OCI-LY3 (cell line): ENCODE measurements around the gene GTF3C4.

Source experiments
- H2AFZ ChIP-seq: fragments of 200-600, 300-600 bp; shearing (Covaris generic); 2 replicates; pipeline ENCODE4 v1.6.0; 2014; ENCODE audit warnings: antibody characterized with exemption, low read depth, low read length
- H3K27ac ChIP-seq: fragments of 200-600, 300-600 bp; sonication (generic); 2 replicates; pipeline ENCODE4 v1.5.1; 2014; ENCODE audit warnings: mild to moderate bottlenecking, low read length, moderate library complexity, mixed read lengths
- H3K27me3 ChIP-seq: fragments of 200-600, 300-600 bp; sonication (generic); 2 replicates; pipeline ENCODE4 v1.6.1; 2014; ENCODE audit warnings: low read depth, low read length, mixed read lengths
- H3K36me3 ChIP-seq: fragments of 200-600, 300-600 bp; sonication (generic); replicated peaks from 2 replicates; pipeline ENCODE3; 2014; ENCODE audit warnings: low read depth, low read length, mixed read lengths
- H3K4me1 ChIP-seq: fragments of 300-600, 200-600 bp; sonication (generic); 2 replicates; pipeline ENCODE4 v1.6.1; 2014; ENCODE audit warnings: low read length, mixed read lengths
- H3K4me2 ChIP-seq: fragments of 200-600, 300-600 bp; sonication (generic); 2 replicates; pipeline ENCODE4 v1.6.1; 2014; ENCODE audit warnings: low read length, mixed read lengths
- H3K4me3 ChIP-seq: fragments of 300-600, 200-600 bp; sonication (generic); 2 replicates; pipeline ENCODE4 v1.5.1; 2014; ENCODE audit warnings: antibody characterized with exemption, mild to moderate bottlenecking, low read length, moderate library complexity
- H3K79me2 ChIP-seq: fragments of 300-600, 200-600 bp; shearing (Covaris generic); 2 replicates; pipeline ENCODE4 v1.6.1; 2014; ENCODE audit warnings: mild to moderate bottlenecking, low read length, mixed read lengths
- H3K9ac ChIP-seq: fragments of 300-600, 200-600 bp; shearing (Covaris generic); 2 replicates; pipeline ENCODE4 v1.6.0; 2014; ENCODE audit warnings: mild to moderate bottlenecking, low read length, moderate library complexity
- H3K9me3 ChIP-seq: fragments of 200-600, 300-600 bp; shearing (Covaris generic); 2 replicates; pipeline ENCODE4 v1.6.1; 2014; ENCODE audit warnings: low read length, mixed read lengths; ENCODE audit not compliant: insufficient read depth
- H4K20me1 ChIP-seq: fragments of 200-600, 300-600 bp; sonication (generic); 2 replicates; pipeline ENCODE4 v1.6.1; 2016; ENCODE audit warnings: low read length, mixed read lengths; ENCODE audit not compliant: insufficient read depth
- CTCF ChIP-seq: fragments of 200-600, 300-600 bp; sonication (generic); IDR thresholded peaks from 2 replicates; pipeline ENCODE4 v1.5.1; 2014; ENCODE audit warnings: antibody characterized with exemption, low read length, low read depth
- EZH2phosphoT487 ChIP-seq: fragments of 200-600 bp; shearing (Covaris generic); IDR thresholded peaks from 2 replicates; pipeline ENCODE4 v1.6.1; 2018; ENCODE audit warnings: antibody characterized with exemption, mixed run types, low read depth

The GTF3C4 gene

GRCh38 chr9:132730054-132731033 lies 60.1 kb downstream of the GTF3C4 start:
- Histone ChIP-seq H3K9me3 (no peaks in the 10 kb centered on the region), H3K27ac (no peak overlapping the region), H2AFZ (no peak overlapping the region), H3K27me3 (peaks cover 44% of the 10 kb centered on the region), H3K4me3 (no peak overlapping the region), H3K36me3 (no peaks in the 10 kb centered on the region), H4K20me1 (no peaks in the 10 kb centered on the region), H3K4me1 (no peaks in the 10 kb centered on the region), H3K79me2 (no peaks in the 10 kb centered on the region), H3K4me2 (no peak overlapping the region), H3K9ac (no peak overlapping the region)
- TF ChIP-seq CTCF, result no peak
- no peak for TF ChIP-seq EZH2phosphoT487

GRCh38 chr9:132731230-132731629 lies 61.0 kb downstream of the GTF3C4 start:
- H3K4me3 ChIP-seq, result no peak overlapping the region
- H3K79me2 ChIP-seq, result no peaks in the 10 kb centered on the region
- peaks cover 44% of the 10 kb centered on the region for H3K27me3 ChIP-seq
- H4K20me1 ChIP-seq, result no peaks in the 10 kb centered on the region
- no peak overlapping the region for H3K27ac ChIP-seq
- H3K9me3 ChIP-seq, result no peaks in the 10 kb centered on the region
- no peak overlapping the region for H3K9ac ChIP-seq
- TF ChIP-seq CTCF (no peak), EZH2phosphoT487 (no peak)
- H3K36me3 ChIP-seq, result no peaks in the 10 kb centered on the region
- H3K4me1 ChIP-seq, result no peaks in the 10 kb centered on the region
- H2AFZ ChIP-seq, result no peak overlapping the region
- no peak overlapping the region for H3K4me2 ChIP-seq

- Histone ChIP-seq H3K4me1 (no peaks in the 10 kb centered on the region), H3K27me3 (peaks cover 40% of the 10 kb centered on the region), H4K20me1 (no peaks in the 10 kb centered on the region), H3K36me3 (no peaks in the 10 kb centered on the region), H3K4me3 (no peak overlapping the region), H3K9ac (no peak overlapping the region), H3K9me3 (no peaks in the 10 kb centered on the region), H3K79me2 (no peaks in the 10 kb centered on the region), H3K27ac (no peak overlapping the region), H3K4me2 (no peak overlapping the region), H2AFZ (no peak overlapping the region)
- TF ChIP-seq CTCF (no peak), EZH2phosphoT487 (no peak)
Observed at GRCh38 chr9:132732326-132733259, 62.3 kb downstream of the GTF3C4 start.
